Measurements from ENCODE around the gene ATRX.
"Not testable (repeated sequence)": the region's sequence is repeated elsewhere in the genome, so short reads cannot be mapped to it uniquely, and the experiment has no call there.

Gene ATRX

DNA sequence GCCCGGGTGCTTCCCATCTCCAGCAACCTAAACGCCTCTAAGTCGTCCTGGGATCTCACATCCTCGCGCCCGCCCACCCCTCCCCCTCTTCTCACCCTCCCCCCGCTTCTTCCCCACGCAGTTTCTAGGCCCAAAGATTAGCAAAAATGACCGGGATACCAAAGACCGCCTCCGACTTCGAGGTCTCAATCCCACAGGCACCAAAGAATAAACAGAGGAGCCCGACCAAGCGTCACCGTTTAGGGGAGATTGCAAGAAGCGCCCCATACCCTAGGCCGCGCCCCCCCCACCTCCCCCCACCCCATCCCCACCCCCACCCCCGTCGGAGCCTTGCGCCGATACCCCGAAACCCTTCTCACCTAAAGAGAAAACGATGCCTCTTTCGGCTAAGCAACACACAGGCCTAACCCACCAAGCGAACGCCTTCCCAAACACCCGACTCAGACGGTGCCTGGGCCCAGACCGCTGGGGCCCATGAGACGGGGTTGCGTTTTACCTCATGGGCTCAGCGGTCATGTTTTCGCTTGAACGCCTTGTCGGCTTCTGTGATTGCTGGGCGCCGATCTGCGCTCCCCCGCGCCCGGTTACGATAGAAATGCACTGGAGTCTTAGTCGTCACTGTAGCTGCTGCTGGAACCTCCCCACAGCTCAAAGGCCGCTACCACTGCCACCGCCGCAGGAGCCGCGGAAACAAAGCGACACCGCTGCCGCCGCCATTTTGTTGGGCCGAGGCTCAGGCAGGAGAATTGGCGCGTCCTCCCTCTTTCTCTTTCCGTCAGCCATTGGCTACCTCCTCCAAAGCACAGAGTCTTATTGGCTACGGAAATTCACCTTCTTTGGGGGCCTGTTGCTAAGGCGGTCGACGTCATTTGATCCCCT, at the start of gene ATRX:
Gene ATRX, minus strand, starts transcription at position 731 of the 879 bp plus-strand sequence. Its CDS starts 215 bp downstream, at position 516.
- H3K27me3 ChIP-seq (ENCODE audit: control insufficient read depth, insufficient read depth, low read length), result no peaks in the 10 kb centered on the region
- no peaks in the 10 kb centered on the region for H3K36me3 ChIP-seq (ENCODE audit: control insufficient read depth, insufficient read depth, low read length)
- H3K9me3 ChIP-seq (ENCODE audit: control insufficient read depth, insufficient read depth, low read length), result peaks cover 22% of the 10 kb centered on the region; the same call in 1 of the 2 replicates
- peak within 1 kb of the TSS; percentile 99 for H3K9ac ChIP-seq (ENCODE audit: low read depth, low read length)
- 0 out of 2 replicates have a peak, but pooled peaks cover 3% of the 10 kb centered on the region for H3K4me1 ChIP-seq (ENCODE audit: control insufficient read depth, insufficient read depth, low read length)
- H3K4me3 ChIP-seq (ENCODE audit: low read depth, low read length), result peak within 1 kb of the TSS; percentile 78
- H3K27ac ChIP-seq (ENCODE audit: low read depth, low read length), result peak within 1 kb of the TSS; percentile 95

- not testable (repeated sequence) for H3K27ac ChIP-seq (ENCODE audit: low read depth, low read length); H3K4me1 ChIP-seq (ENCODE audit: control insufficient read depth, insufficient read depth, low read length); H3K27me3 ChIP-seq (ENCODE audit: control insufficient read depth, insufficient read depth, low read length); H3K4me3 ChIP-seq (ENCODE audit: low read depth, low read length); H3K36me3 ChIP-seq (ENCODE audit: control insufficient read depth, insufficient read depth, low read length); H3K9ac ChIP-seq (ENCODE audit: low read depth, low read length)
- H3K9me3 ChIP-seq (ENCODE audit: control insufficient read depth, insufficient read depth, low read length), result peaks cover 20% of the 10 kb centered on the region
Measured at GRCh38 chrX:77831544-77831943, 45.5 kb upstream of the ATRX start.

- not testable (repeated sequence) for H3K9ac ChIP-seq (ENCODE audit: low read depth, low read length); H3K27ac ChIP-seq (ENCODE audit: low read depth, low read length); H3K4me1 ChIP-seq (ENCODE audit: control insufficient read depth, insufficient read depth, low read length); H3K27me3 ChIP-seq (ENCODE audit: control insufficient read depth, insufficient read depth, low read length); H3K36me3 ChIP-seq (ENCODE audit: control insufficient read depth, insufficient read depth, low read length); H3K4me3 ChIP-seq (ENCODE audit: low read depth, low read length)
- H3K9me3 ChIP-seq (ENCODE audit: control insufficient read depth, insufficient read depth, low read length), result peaks cover 31% of the 10 kb centered on the region
Measured at GRCh38 chrX:77821989-77822388, 36.0 kb upstream of the ATRX start.

- H3K9ac ChIP-seq (ENCODE audit: low read depth, low read length), result no peak overlapping the region
- H3K9me3 ChIP-seq (ENCODE audit: control insufficient read depth, insufficient read depth, low read length), result peaks cover 26% of the 10 kb centered on the region
- no peak overlapping the region for H3K27ac ChIP-seq (ENCODE audit: low read depth, low read length)
- H3K4me3 ChIP-seq (ENCODE audit: low read depth, low read length), result no peak overlapping the region
- H3K36me3 ChIP-seq (ENCODE audit: control insufficient read depth, insufficient read depth, low read length), result no peaks in the 10 kb centered on the region
- no peaks in the 10 kb centered on the region for H3K4me1 ChIP-seq (ENCODE audit: control insufficient read depth, insufficient read depth, low read length)
- H3K27me3 ChIP-seq (ENCODE audit: control insufficient read depth, insufficient read depth, low read length), result no peaks in the 10 kb centered on the region
Measured at GRCh38 chrX:77820091-77820727, 34.2 kb upstream of the ATRX start.

- Histone ChIP-seq H3K9me3 (ENCODE audit: control insufficient read depth, insufficient read depth, low read length) (peaks cover 16% of the 10 kb centered on the region), H3K9ac (ENCODE audit: low read depth, low read length) (no peak overlapping the region), H3K36me3 (ENCODE audit: control insufficient read depth, insufficient read depth, low read length) (no peaks in the 10 kb centered on the region), H3K4me3 (ENCODE audit: low read depth, low read length) (no peak overlapping the region), H3K27me3 (ENCODE audit: control insufficient read depth, insufficient read depth, low read length) (no peaks in the 10 kb centered on the region), H3K27ac (ENCODE audit: low read depth, low read length) (no peak overlapping the region), H3K4me1 (ENCODE audit: control insufficient read depth, insufficient read depth, low read length) (no peaks in the 10 kb centered on the region)
Measured at GRCh38 chrX:77814210-77814609, 28.2 kb upstream of the ATRX start.

GRCh38 chrX:77802201-77802600, 16.2 kb upstream of the ATRX start:
- Histone ChIP-seq H3K9me3 (ENCODE audit: control insufficient read depth, insufficient read depth, low read length) (peaks cover 13% of the 10 kb centered on the region), H3K4me3 (ENCODE audit: low read depth, low read length) (no peak overlapping the region), H3K27ac (ENCODE audit: low read depth, low read length) (no peak overlapping the region), H3K9ac (ENCODE audit: low read depth, low read length) (no peak overlapping the region), H3K36me3 (ENCODE audit: control insufficient read depth, insufficient read depth, low read length) (no peaks in the 10 kb centered on the region), H3K27me3 (ENCODE audit: control insufficient read depth, insufficient read depth, low read length) (no peaks in the 10 kb centered on the region), H3K4me1 (ENCODE audit: control insufficient read depth, insufficient read depth, low read length) (no peaks in the 10 kb centered on the region)

- H3K36me3 ChIP-seq (ENCODE audit: control insufficient read depth, insufficient read depth, low read length), result no peaks in the 10 kb centered on the region
- H3K4me1 ChIP-seq (ENCODE audit: control insufficient read depth, insufficient read depth, low read length), result no peaks in the 10 kb centered on the region
- no peak overlapping the region for H3K4me3 ChIP-seq (ENCODE audit: low read depth, low read length)
- no peaks in the 10 kb centered on the region for H3K27me3 ChIP-seq (ENCODE audit: control insufficient read depth, insufficient read depth, low read length)
- H3K27ac ChIP-seq (ENCODE audit: low read depth, low read length), result no peak overlapping the region
- H3K9ac ChIP-seq (ENCODE audit: low read depth, low read length), result no peak overlapping the region
- peaks cover 11% of the 10 kb centered on the region; the same call in 1 of the 2 replicates for H3K9me3 ChIP-seq (ENCODE audit: control insufficient read depth, insufficient read depth, low read length)
Measured at GRCh38 chrX:77795124-77795523, 9.1 kb upstream of the ATRX start.

DNA sequence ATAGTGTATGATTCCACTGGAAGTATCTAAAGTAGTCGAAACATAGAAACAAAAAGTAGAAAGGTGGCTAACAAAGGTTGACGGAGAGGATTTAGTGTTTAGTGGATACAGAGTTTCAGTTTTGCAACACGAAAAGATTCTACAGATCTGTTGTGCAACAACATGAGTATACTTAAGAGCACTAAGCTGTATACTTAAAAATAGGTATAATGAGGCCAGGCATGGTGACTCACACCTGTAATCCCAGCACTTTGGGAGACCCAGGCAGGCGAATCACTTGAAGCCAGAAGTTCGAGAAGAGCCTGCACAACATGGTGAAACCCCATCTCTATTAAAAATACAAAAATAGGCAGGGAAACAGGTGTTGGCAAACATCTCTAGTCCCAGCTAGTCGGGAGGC, 7.9 kb upstream of the ATRX start:
- no peaks in the 10 kb centered on the region for H3K27me3 ChIP-seq (ENCODE audit: control insufficient read depth, insufficient read depth, low read length)

GRCh38 chrX:77788050-77788449, 2.0 kb upstream of the ATRX start:
- Histone ChIP-seq H3K4me1 (ENCODE audit: control insufficient read depth, insufficient read depth, low read length) (0 out of 2 replicates have a peak, but pooled peaks cover 3% of the 10 kb centered on the region), H3K4me3 (ENCODE audit: low read depth, low read length) (no peak overlapping the region), H3K9ac (ENCODE audit: low read depth, low read length) (no peak overlapping the region), H3K27me3 (ENCODE audit: control insufficient read depth, insufficient read depth, low read length) (no peaks in the 10 kb centered on the region), H3K36me3 (ENCODE audit: control insufficient read depth, insufficient read depth, low read length) (no peaks in the 10 kb centered on the region), H3K9me3 (ENCODE audit: control insufficient read depth, insufficient read depth, low read length) (peaks cover 16% of the 10 kb centered on the region; the same call in 1 of the 2 replicates), H3K27ac (ENCODE audit: low read depth, low read length) (no peak overlapping the region)

More for the DNA sequence above, 7.9 kb upstream of the ATRX start:
- no peaks in the 10 kb centered on the region for H3K4me1 ChIP-seq (ENCODE audit: control insufficient read depth, insufficient read depth, low read length)
- H3K4me3 ChIP-seq (ENCODE audit: low read depth, low read length), result no peak overlapping the region
- no peaks in the 10 kb centered on the region for H3K36me3 ChIP-seq (ENCODE audit: control insufficient read depth, insufficient read depth, low read length)
- H3K9ac ChIP-seq (ENCODE audit: low read depth, low read length), result no peak overlapping the region
- no peak overlapping the region for H3K27ac ChIP-seq (ENCODE audit: low read depth, low read length)
- H3K9me3 ChIP-seq (ENCODE audit: control insufficient read depth, insufficient read depth, low read length), result peaks cover 11% of the 10 kb centered on the region; the same call in 1 of the 2 replicates

DNA sequence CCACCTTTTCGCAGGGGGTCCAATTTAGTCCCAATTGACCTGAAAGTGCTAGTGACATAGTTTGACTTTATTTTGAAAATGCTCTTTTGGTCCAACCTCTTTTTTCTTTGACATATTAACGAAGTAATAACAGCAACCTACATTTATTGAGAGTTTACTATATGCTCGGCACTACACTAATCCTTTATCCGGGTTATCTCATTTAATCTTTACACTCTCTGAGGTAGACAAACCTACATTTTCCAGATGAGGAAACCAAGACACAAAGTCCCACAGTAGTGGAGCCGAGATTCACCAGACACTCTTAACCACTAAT, 307 bp upstream of the ATRX start:
- peak overlapping the region; percentile 99; the same call in 1 of the 2 replicates for H3K9ac ChIP-seq (ENCODE audit: low read depth, low read length)
- H3K4me3 ChIP-seq (ENCODE audit: low read depth, low read length), result peak overlapping the region; percentile 78
- H3K27ac ChIP-seq (ENCODE audit: low read depth, low read length), result peak overlapping the region; percentile 95
- no peaks in the 10 kb centered on the region for H3K27me3 ChIP-seq (ENCODE audit: control insufficient read depth, insufficient read depth, low read length)
- H3K36me3 ChIP-seq (ENCODE audit: control insufficient read depth, insufficient read depth, low read length), result no peaks in the 10 kb centered on the region
- peaks cover 19% of the 10 kb centered on the region; the same call in 1 of the 2 replicates for H3K9me3 ChIP-seq (ENCODE audit: control insufficient read depth, insufficient read depth, low read length)
- H3K4me1 ChIP-seq (ENCODE audit: control insufficient read depth, insufficient read depth, low read length), result 0 out of 2 replicates have a peak, but pooled peaks cover 3% of the 10 kb centered on the region

DNA sequence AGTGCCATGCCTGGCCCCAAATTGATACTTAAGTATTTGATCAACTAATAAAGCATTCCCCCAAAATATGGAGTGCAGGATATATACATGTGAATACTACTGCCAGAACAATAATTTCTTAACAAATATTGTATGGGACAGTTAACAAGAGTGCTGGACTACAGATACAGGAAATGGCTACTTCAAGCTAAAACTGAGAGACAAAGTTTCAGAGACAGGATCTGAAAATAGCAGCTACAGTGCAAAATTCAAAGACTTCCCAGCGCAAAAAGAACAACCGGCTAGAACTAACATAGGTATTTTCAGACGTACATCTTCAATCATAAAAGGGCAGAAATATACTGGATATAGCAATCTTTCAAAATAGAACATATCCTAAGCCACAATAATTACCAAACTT, 6.3 kb downstream of the ATRX start:
- H3K4me1 ChIP-seq (ENCODE audit: control insufficient read depth, insufficient read depth, low read length), result 0 out of 2 replicates have a peak, but pooled peaks cover 3% of the 10 kb centered on the region
- peaks cover 39% of the 10 kb centered on the region for H3K9me3 ChIP-seq (ENCODE audit: control insufficient read depth, insufficient read depth, low read length)
- H3K27ac ChIP-seq (ENCODE audit: low read depth, low read length), result no peak overlapping the region
- H3K4me3 ChIP-seq (ENCODE audit: low read depth, low read length), result no peak overlapping the region
- no peaks in the 10 kb centered on the region for H3K27me3 ChIP-seq (ENCODE audit: control insufficient read depth, insufficient read depth, low read length)
- H3K36me3 ChIP-seq (ENCODE audit: control insufficient read depth, insufficient read depth, low read length), result no peaks in the 10 kb centered on the region
- H3K9ac ChIP-seq (ENCODE audit: low read depth, low read length), result no peak overlapping the region

All from HUES48 (cell line).